Testis (tissue), 3 donors: ENCODE data around the gene CCNE1. TPM values are rescaled to one million over a fixed set of nuclear protein-coding genes. Genes with fewer than 3 reads are reported as not detected.
"Not testable (repeated sequence)": the region's sequence is repeated elsewhere in the genome, so short reads cannot be mapped to it uniquely, and the experiment has no call there.

Experiments
- DNase-seq: peaks from one replicate; pipeline ENCODE4 v3.0.0-alpha.2; 2019
- H3K27ac ChIP-seq, 2 donors: fragments of 200-600 bp; sonication (generic); one replicate each; pipeline ENCODE4 v1.5.1; 2019
- H3K27me3 ChIP-seq: fragments of 200-600 bp; sonication (generic); one replicate; pipeline ENCODE4 v1.5.1; 2019
- H3K36me3 ChIP-seq: fragments of 200-600 bp; sonication (generic); one replicate; pipeline ENCODE4 v1.5.1; 2017; ENCODE audit warnings: low read depth; ENCODE audit errors: missing control alignments
- H3K4me1 ChIP-seq: fragments of 200-600 bp; sonication (generic); one replicate; pipeline ENCODE4 v1.5.1; 2019
- H3K4me3 ChIP-seq, 2 donors: fragments of 200-600 bp; sonication (generic); one replicate each; pipeline ENCODE4 v1.5.1; 2017 to 2019
- H3K9me3 ChIP-seq: fragments of 200-600 bp; sonication (generic); one replicate; pipeline ENCODE4 v1.5.1; 2017
- POLR2A ChIP-seq: fragments of 450-650 bp; IDR thresholded peaks from one replicate; pipeline ENCODE4 v1.6.1; 2017; ENCODE audit warnings: antibody characterized with exemption, mild to moderate bottlenecking, moderate library complexity
- WGBS, 2 donors: methylation state at CpG; one replicate each; pipeline ENCODE4 v1.1.5; 2018; 5-methylcytosine and 5-hydroxymethylcytosine counted together
- intact Hi-C: fragments of 100-400 bp; cut with DNase I; formaldehyde crosslinking; loops from one replicate; pipeline ENCODE4 v1.15.1; 2023; ENCODE audit warnings: low total_unique reads
- polyA plus RNA-seq: library from polyadenylated mRNA; stranded (reverse); fragments of 350-450 nt; fragmentation: Illumina TruSeq; extraction: RNeasy Lipid Tissue Mini Kit (QIAGEN cat#74804); gene quantifications from one replicate; pipeline ENCODE4 v1.2.3, GENCODE V29; 2014; ENCODE audit warnings: low read depth, low replicate concordance; ENCODE audit not compliant: insufficient read depth
- total RNA-seq, 2 donors: library from RNA; depleted of rRNA; stranded (reverse); fragments of >200 nt; gene quantifications; one replicate each; pipeline ENCODE4 v1.2.3, GENCODE V29; 2016
- TF ChIP-seq, protein P1 (sequence below), 3 experiments: fragments of 450-650 bp in 2 of 3; fragments of 200-600 bp in 1 of 3; sonication (generic) in 1 of 3; IDR thresholded peaks; one replicate each; pipeline ENCODE4 v1.5.1; 2016 to 2019; ENCODE audit warnings: antibody characterized with exemption in 3 of 3, mild to moderate bottlenecking in 2 of 3, moderate library complexity in 1 of 3

The CCNE1 gene
- total and polyA plus RNA-seq, 3 donors from 2014 or later = 16.3 to 32.2 (median 17.6) TPM

DNA sequence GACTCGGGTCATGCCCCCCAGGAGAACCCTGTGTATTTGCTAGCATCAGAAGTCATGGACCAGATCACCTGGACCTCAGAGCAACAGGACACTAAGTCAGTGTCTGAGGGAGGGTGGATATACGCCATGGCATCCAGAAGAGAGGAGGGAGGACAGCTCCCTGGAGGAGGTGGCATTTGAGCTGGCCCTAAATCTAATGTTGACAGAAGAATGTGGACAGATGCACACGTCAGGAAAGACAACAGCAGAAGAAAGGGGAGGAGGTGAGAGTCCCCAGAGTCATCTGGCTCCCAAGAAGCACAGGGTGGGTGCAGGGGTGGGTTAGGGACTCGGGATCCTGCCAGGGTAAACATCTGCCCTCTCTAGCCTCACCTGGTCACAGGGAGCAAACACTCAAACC, 24.5 kb upstream of the CCNE1 start:
- intact Hi-C loops = no loop called here
- WGBS, 2 donors = 84 to 93% methylated on average over 4 of the region's 4 CpGs

DNA sequence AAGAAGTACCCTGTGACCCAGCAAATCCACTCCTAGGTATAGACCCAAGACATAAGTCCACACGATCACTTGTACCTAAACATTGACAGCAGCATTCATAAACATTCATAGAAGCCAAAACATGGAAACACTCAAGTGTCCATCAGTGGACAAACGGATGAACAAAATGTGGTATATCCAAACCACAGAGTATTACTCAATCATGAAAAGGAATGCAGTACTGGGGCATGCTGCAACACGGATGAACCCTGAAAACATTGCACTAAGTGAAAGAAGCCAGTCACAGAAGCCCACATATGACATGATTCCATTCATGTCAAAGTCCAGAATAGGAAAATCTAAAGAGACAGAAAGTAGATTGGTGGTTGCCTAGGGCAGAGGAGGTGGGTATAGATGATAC, 22.8 kb upstream of the CCNE1 start:
- Histone ChIP-seq H3K4me1 (no peaks in the 10 kb centered on the region), H3K27me3 (no peaks in the 10 kb centered on the region), H3K27ac (no peak overlapping the region), H3K36me3 (no peaks in the 10 kb centered on the region), H3K9me3 (no peaks in the 10 kb centered on the region), H3K4me3 (no peak overlapping the region)
- WGBS, 2 donors = 89 to 92% methylated on average over 3 of the region's 3 CpGs
- intact Hi-C loops = no loop called here
- TF ChIP-seq, protein P1, sequence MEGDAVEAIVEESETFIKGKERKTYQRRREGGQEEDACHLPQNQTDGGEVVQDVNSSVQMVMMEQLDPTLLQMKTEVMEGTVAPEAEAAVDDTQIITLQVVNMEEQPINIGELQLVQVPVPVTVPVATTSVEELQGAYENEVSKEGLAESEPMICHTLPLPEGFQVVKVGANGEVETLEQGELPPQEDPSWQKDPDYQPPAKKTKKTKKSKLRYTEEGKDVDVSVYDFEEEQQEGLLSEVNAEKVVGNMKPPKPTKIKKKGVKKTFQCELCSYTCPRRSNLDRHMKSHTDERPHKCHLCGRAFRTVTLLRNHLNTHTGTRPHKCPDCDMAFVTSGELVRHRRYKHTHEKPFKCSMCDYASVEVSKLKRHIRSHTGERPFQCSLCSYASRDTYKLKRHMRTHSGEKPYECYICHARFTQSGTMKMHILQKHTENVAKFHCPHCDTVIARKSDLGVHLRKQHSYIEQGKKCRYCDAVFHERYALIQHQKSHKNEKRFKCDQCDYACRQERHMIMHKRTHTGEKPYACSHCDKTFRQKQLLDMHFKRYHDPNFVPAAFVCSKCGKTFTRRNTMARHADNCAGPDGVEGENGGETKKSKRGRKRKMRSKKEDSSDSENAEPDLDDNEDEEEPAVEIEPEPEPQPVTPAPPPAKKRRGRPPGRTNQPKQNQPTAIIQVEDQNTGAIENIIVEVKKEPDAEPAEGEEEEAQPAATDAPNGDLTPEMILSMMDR (IDR thresholded peaks at IDR 0.05) = no peak
- TF ChIP-seq POLR2A = no peak
- no peak for DNase-seq

More for the DNA sequence above, 24.5 kb upstream of the CCNE1 start:
- Histone ChIP-seq H3K27ac (no peak overlapping the region), H3K27me3 (no peaks in the 10 kb centered on the region), H3K36me3 (no peaks in the 10 kb centered on the region), H3K9me3 (no peaks in the 10 kb centered on the region), H3K4me1 (no peaks in the 10 kb centered on the region), H3K4me3 (no peak overlapping the region)
- no peak for DNase-seq
- no peak for TF ChIP-seq POLR2A
- TF ChIP-seq, protein P1 (IDR thresholded peaks at IDR 0.05) = no peak

DNA sequence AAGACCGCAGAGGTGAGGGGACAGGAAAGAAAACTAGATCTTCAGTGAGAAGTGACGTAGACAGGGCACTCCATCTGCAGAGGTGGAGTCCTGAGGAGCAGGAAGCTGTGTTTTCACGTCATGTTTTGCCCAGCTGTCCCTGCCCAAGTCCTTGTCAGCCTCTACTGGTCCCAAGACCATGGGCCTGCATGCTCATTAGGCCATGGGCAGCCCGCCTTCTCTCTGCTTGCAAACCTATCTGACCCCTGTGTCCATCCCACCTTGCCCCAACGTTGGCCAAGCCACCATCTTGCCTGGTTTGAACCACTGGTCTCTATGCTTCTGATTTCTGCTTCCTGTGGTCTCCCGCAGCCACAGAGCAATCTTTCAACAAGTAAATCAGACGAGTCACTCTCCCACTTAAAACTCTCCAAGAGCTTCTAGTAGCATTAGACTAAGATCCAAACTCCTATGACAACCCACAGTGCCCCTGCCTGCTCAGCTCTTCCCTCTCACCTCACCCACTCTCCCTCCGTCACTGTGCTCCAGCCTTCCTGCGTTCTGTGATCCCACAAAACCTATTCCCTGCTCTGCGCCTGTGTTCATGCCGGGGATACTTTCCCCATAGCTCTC, 18.6 kb upstream of the CCNE1 start:
- Histone ChIP-seq H3K27ac (no peak overlapping the region), H3K36me3 (no peaks in the 10 kb centered on the region), H3K4me1 (no peaks in the 10 kb centered on the region), H3K4me3 (no peak overlapping the region), H3K9me3 (no peaks in the 10 kb centered on the region), H3K27me3 (no peaks in the 10 kb centered on the region)
- WGBS, 2 donors = 93% methylated on average over 10 to 11 of the region's 11 CpGs
- intact Hi-C loops = no loop called here
- no peak for TF ChIP-seq POLR2A
- TF ChIP-seq, protein P1 (IDR thresholded peaks at IDR 0.05) = no peak
- no peak for DNase-seq

DNA sequence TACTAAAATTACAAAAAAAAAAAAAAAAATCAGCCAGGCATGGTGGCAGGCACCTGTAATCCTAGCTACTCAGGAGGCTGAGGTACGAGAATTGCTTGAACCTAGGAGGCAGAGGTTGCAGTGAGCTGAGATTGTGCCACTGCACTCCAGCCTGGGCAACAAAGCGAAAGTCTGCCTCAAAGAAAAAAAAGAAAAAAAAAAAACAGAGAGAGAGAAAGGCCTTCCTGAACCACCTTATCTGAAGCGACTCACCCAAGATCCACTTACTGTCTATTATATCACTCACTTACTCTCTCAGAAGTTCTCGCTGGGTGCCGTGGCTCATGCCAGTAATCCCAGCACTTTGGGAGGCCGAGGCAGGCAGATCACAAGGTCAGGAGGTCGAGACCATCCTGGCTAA, 17.3 kb upstream of the CCNE1 start:
- H3K4me1 ChIP-seq, H3K4me3 ChIP-seq, H3K27me3 ChIP-seq, H3K36me3 ChIP-seq, intact Hi-C loops, H3K27ac ChIP-seq, H3K9me3 ChIP-seq, DNase-seq: not testable (repeated sequence)
- 90 to 95% methylated on average over 6 to 7 of the region's 7 CpGs for WGBS, 2 donors

DNA sequence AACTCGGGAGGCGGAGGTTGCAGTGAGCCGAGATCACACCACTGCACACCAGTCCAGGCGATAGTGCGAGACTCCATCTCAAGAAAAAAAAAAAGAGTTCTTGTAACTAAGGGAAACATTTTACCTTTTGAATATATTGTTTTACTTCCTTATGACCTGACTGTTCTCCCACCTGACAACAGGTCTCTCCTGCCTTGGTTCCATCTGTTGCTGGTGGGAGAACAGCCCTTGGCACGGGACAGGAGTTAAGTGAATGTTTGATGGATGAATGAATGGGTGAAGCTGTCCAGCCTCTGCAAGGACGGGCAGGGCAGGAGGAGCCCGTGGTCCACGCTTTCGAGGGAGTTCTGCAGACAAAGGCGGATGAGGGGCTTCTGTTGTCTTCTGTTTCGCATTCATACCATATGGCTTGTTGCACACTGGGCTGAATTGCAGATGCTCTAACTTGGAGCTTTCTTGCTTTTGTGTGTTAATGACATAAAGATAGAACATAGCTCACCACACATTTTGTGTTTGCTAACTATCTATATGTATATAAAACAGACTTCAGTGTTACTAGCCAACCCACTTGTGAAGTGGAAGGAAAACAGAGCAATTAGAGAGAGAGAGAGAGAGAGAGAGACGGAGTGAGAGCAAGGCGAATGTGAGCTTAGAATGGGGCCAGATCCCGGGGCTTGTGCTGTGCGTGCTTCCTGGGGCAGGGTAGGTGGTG, 16.2 kb upstream of the CCNE1 start:
- H3K4me3 ChIP-seq = no peak overlapping the region
- H3K36me3 ChIP-seq = no peaks in the 10 kb centered on the region
- no peak for DNase-seq
- H3K27me3 ChIP-seq = no peaks in the 10 kb centered on the region
- WGBS, 2 donors = 79 to 82% methylated on average over 16 of the region's 16 CpGs
- no peak overlapping the region for H3K27ac ChIP-seq
- intact Hi-C loops = no loop called here
- no peaks in the 10 kb centered on the region for H3K9me3 ChIP-seq
- H3K4me1 ChIP-seq = no peaks in the 10 kb centered on the region
- TF ChIP-seq, protein P1 (IDR thresholded peaks at IDR 0.05) = no peak
- TF ChIP-seq POLR2A = no peak
